GM18867 (cell line): ENCODE measurements around the gene MYO7B.
"Not testable (repeated sequence)": the region's sequence is repeated elsewhere in the genome, so short reads cannot be mapped to it uniquely, and the experiment has no call there.

Experiments
- ATAC-seq: cut with Tn5 transposase; IDR thresholded peaks from one replicate; pipeline ENCODE4 v1.9.1; 2021; ENCODE audit warnings: mild to moderate bottlenecking, moderate library complexity; ENCODE audit not compliant: unreplicated experiment

The MYO7B gene

GRCh38 chr2:127572352-127572751 is 36.9 kb downstream of the MYO7B start:
- not testable (repeated sequence) for ATAC-seq

- no peak for ATAC-seq
These were observed 37.4 kb downstream of the MYO7B start for GRCh38 chr2:127572841-127573240.

- no peak for ATAC-seq
These were observed 37.8 kb downstream of the MYO7B start for GRCh38 chr2:127573298-127573697.

GRCh38 chr2:127573771-127574170 is 38.3 kb downstream of the MYO7B start:
- no peak for ATAC-seq

- no peak for ATAC-seq
These were observed 39.2 kb downstream of the MYO7B start for GRCh38 chr2:127574656-127575055.

- no peak for ATAC-seq
These were observed 39.8 kb downstream of the MYO7B start for GRCh38 chr2:127575185-127575765.

- ATAC-seq = no peak
These were observed 40.5 kb downstream of the MYO7B start for GRCh38 chr2:127575941-127576432.

GRCh38 chr2:127576433-127577207 is 41.1 kb downstream of the MYO7B start:
- no peak for ATAC-seq

- ATAC-seq = no peak
These were observed 41.7 kb downstream of the MYO7B start for GRCh38 chr2:127577208-127577475.

- no peak for ATAC-seq
These were observed 42.0 kb downstream of the MYO7B start for GRCh38 chr2:127577503-127577902.

- no peak for ATAC-seq
These were observed 42.5 kb downstream of the MYO7B start for GRCh38 chr2:127577973-127578372.

- ATAC-seq = no peak
These were observed 42.9 kb downstream of the MYO7B start for GRCh38 chr2:127578411-127578810.

GRCh38 chr2:127579231-127579630 is 43.7 kb downstream of the MYO7B start:
- no peak for ATAC-seq

- ATAC-seq = no peak
These were observed 44.9 kb downstream of the MYO7B start for GRCh38 chr2:127580167-127581049.

- ATAC-seq = no peak
These were observed 45.5 kb downstream of the MYO7B start for GRCh38 chr2:127581050-127581345.

- ATAC-seq = no peak
These were observed 46.3 kb downstream of the MYO7B start for GRCh38 chr2:127581516-127582490.

GRCh38 chr2:127582863-127583861 is 47.7 kb downstream of the MYO7B start:
- no peak for ATAC-seq

GRCh38 chr2:127584047-127584446 is 48.6 kb downstream of the MYO7B start:
- ATAC-seq = no peak

- ATAC-seq = no peak
These were observed 49.1 kb downstream of the MYO7B start for GRCh38 chr2:127584516-127585033.
